Neural cell (in vitro differentiated cells): ENCODE data around the gene ZNF766.

Experiments
- TAF1 ChIP-seq: IDR thresholded peaks from 2 replicates; pipeline ENCODE4 v1.6.1; 2012; ENCODE audit warnings: low read depth
- TF ChIP-seq, protein P1 (sequence below): fragments of 450-650 bp; IDR thresholded peaks from 2 replicates; pipeline ENCODE4 v1.5.1; 2014; ENCODE audit warnings: antibody characterized with exemption, mild to moderate bottlenecking, moderate library complexity; ENCODE audit not compliant: poor library complexity, severe bottlenecking

DNA sequence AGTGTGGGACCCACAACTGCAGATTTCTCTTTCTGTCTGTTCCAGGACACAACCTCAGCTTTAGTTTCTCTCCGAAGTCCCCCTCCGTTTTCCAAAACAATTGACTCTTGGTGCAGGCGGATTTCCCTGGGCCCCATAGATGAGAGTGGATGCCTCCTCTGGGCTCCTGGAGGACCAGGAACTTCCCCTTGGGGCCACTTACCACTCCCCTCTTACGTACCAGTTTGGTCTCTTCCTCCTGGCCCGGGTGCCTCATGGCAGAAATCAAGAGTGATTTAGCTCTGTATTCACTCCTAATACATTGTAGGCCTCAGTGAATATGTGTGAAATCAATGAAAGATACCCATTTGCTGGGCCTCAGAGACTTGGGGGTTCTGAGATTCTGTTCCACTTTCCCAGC is 45.2 kb upstream of the ZNF766 start:
- TF ChIP-seq, protein P1, sequence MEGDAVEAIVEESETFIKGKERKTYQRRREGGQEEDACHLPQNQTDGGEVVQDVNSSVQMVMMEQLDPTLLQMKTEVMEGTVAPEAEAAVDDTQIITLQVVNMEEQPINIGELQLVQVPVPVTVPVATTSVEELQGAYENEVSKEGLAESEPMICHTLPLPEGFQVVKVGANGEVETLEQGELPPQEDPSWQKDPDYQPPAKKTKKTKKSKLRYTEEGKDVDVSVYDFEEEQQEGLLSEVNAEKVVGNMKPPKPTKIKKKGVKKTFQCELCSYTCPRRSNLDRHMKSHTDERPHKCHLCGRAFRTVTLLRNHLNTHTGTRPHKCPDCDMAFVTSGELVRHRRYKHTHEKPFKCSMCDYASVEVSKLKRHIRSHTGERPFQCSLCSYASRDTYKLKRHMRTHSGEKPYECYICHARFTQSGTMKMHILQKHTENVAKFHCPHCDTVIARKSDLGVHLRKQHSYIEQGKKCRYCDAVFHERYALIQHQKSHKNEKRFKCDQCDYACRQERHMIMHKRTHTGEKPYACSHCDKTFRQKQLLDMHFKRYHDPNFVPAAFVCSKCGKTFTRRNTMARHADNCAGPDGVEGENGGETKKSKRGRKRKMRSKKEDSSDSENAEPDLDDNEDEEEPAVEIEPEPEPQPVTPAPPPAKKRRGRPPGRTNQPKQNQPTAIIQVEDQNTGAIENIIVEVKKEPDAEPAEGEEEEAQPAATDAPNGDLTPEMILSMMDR = no peak
- TF ChIP-seq TAF1 = no peak
